Stimulated activated CD8-positive, alpha-beta memory T cell treated with anti-CD3 and anti-CD28 coated beads, Interleukin-7, amount 100 ng/mL, for 24 hours (primary cell): ENCODE data around the gene FOLR3.
"Not testable (repeated sequence)": the region's sequence is repeated elsewhere in the genome, so short reads cannot be mapped to it uniquely, and the experiment has no call there.

Experiments used
- DNase-seq: peaks from one replicate; pipeline ENCODE4 v3.0.0-alpha.2; 2020; ENCODE audit warnings: low read depth

FOLR3 gene

DNA sequence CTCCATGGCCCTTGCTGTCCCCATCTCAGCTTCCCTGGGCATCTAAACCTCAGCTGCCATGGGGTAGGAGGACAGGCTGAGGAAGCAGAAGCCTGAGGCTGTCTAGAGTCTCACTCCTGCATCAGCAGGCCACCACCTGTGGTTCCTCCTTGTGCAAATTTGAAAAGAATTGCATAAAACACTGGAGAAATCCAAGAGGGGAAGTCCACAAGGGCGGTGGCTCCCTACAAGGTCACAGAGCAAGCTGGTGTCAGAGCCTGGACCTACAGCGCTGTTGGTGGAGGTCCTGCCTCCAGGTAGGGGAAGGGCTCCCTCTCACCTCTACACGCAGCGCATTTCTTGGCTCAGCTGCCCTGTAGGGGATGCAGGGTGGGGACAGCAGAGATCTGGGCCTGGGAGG lies at the start of gene FOLR3:
FOLR3 (plus strand) TSS at position 253 of the 400 bp plus-strand sequence. CDS start 228 bp downstream, outside the sequence.
- DNase-seq = not testable (repeated sequence)

GRCh38 chr11:72088076-72088808 lies 47.3 kb upstream of the FOLR3 start:
- no peak for DNase-seq

DNA sequence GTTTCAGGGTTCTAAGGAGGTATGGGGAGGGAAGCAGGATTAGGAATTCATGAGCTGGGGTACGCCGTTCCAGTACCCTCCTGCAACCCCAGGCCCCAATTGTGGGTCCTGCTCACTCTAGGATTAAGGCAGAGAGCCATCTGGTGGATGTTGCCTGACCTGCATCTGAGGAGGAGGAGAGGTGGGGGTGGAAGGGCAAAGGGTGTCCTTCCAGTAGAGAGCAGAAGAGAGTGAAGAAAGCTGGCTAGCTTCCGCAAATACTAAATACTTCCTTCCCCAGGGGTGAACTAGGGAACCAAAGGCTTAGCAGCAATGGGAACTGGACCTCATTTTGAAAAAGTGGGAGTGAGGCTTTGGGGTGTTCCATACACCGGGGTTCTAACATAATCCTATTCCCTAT lies 44.2 kb upstream of the FOLR3 start:
- peak; percentile 45 for DNase-seq

DNA sequence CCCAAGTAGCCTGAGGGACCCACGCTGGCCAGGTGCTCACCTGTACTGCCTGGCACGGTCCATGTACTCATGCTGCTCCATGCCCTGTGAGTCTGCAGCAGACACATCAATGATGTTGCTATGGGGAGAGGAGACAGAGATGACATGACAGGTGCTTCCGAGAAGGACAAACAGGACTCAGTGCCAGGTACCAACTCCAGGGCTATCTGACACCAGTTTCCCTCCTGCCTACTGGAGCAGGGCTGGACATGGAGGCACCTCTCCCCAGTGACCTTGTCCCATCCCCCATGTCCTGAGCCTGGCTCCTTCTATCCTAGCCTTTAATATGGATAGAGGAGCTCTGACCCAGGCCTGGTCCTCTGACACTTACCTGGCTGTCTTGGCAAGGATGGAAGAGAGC lies 36.8 kb upstream of the FOLR3 start:
- no peak for DNase-seq

GRCh38 chr11:72100009-72100408 lies 35.5 kb upstream of the FOLR3 start:
- no peak for DNase-seq

- no peak for DNase-seq
These were observed 35.1 kb upstream of the FOLR3 start for GRCh38 chr11:72100462-72100861.

DNA sequence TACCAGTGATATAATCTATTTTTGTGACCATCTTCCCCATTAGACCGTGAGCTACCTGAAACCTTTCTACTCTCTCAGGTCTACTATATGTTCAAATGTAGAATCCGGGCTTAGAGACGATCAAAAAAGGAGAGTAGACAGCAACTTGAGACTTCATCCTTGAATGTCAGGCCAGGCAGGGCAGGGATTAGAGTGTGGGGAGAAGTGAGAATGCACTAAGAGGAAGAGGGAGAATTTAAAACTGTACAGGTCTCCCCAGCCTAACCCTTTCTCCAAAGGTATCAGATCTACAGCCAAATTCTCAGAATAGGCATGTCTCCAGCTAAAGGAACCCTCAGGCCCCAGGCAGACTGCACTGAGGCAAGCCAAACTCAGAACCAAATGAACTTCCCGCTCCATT lies 33.4 kb upstream of the FOLR3 start:
- no peak for DNase-seq

DNA sequence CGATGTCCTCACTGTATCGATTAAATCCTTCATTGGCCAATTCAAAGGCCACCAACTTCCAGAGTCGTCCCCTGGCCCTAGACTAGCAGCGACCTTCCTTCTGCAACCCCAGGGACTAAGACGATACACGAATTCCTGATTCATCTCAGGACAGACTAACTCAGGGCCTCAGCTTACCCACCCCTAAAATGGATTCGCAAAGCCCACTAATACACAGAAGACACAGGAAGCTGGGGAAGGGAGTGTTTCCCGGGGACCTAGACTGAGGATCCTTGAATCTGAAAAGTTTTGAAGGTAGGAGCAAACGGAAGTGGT lies 32.9 kb upstream of the FOLR3 start:
- DNase-seq = no peak

- DNase-seq = peak; percentile 98
These were observed 32.4 kb upstream of the FOLR3 start, which contains the start of gene LAMTOR1 for GRCh38 chr11:72102946-72103753. Gene LAMTOR1 (minus strand): TSS chr11:72103297. CDS start chr11:72103224, 73 bp downstream.

DNA sequence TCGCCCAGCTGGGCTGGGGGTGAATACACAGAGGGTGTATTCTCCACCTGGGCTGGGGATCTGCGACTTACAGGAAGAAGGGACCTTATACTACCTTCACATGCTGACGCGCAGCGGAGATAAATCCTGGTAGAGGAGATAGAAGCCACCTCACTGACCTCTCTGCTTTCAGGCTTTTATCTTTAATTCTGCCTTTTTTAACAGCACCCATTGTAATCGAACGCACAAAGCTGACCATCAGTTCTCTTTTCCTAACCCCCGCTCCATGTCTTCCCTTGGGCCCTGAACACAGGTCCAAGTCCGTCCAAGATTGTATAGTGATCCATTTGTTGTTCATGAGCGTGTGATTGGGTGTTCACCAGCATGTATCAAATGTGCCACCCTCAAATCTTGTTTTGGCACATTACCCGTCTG lies 31.8 kb upstream of the FOLR3 start:
- no peak for DNase-seq

GRCh38 chr11:72105888-72106287 lies 29.6 kb upstream of the FOLR3 start, which contains the start of gene TOMT:
Gene TOMT (plus strand): TSS chr11:72105924. CDS start chr11:72105952, 28 bp downstream.
- no peak for DNase-seq

- no peak for DNase-seq
These were observed 24.0 kb upstream of the FOLR3 start for GRCh38 chr11:72111300-72112142.

DNA sequence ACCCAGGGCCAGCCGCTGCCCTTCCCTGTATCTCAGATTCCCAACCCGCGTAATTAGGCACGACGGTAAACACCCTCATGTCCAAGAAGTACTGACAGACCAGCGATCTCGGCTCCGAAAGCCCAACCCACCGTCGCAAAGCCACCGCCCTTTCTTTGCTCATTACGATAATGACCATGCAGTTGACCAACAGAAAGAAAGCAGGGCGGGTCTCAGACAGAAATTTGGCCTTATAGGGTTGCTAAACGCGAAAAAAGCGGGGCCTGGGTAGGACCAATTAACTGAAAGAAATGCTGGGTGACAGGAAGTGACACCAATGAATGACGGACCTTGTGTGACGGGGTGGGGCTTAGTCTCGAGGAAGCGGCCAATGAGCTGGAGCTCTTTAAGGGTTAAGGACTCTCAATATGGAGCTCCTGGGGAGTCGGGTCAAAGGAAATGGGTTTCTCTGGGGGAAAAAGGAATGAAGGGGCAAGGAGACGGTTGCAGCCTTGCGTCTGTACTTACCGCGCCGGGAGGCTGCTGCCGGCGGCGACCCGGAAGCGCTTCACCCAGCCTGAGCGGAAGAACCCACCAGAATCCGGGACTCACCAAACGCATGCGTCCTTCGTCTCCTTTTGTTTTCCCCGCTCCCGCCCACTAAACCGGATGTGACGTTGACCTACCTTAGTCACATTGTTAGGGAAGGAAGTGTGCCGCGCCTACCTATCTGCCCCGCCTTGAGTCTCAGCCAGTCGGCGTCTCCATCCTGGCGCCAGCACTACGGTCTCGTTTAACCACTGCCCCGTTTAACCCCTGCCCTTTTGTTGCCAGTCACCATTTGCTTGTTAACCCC lies 23.2 kb upstream of the FOLR3 start, which contains the start of gene ANAPC15:
ANAPC15 (minus strand) TSS at position 553 of the 835 bp plus-strand sequence. CDS start 1,419 bp downstream, outside the sequence.
- DNase-seq = peak; percentile 98

DNA sequence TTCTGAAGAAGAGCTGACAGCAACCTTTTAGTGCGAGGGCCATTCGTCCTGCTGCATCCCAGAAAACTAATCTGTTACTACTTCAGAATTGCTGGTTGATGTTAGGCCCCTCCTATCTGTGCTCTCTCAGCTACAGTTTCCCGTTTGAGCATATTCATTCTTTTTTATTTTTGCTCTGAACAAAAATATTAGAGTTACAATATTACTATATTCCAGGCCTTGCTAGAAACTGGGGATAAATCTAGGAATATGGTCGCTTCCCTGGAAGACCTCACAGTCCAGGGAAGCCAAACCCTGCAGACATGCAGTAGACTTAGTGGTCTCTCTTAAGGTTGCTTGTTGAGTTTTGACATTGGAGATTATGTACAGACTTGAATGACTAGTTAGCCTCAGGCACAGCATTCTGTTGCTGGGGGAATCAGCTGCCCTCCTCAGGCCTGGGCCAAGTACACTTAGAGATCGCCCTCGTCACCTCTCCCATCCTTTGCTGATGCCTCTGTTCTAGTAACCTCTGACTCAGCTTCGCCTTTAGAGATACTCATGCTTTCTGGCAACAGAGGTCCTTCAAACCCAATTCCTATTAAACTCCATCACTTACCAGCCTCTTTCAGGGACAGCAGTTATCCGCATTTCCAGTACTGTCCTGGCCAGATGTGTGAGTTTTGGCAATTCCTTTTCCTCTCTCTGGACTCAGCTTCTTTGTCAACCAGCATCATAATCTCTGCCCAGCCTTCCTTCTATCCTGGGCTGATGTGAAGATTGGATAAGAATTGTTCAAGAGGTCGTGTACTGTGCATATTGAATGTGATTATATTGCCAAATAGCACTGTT lies 22.3 kb upstream of the FOLR3 start:
- DNase-seq = no peak

- DNase-seq = no peak
These were observed 21.0 kb upstream of the FOLR3 start for GRCh38 chr11:72114570-72114969.

- DNase-seq = no peak
These were observed 19.3 kb upstream of the FOLR3 start for GRCh38 chr11:72116019-72116755.

GRCh38 chr11:72119198-72119597 lies 16.3 kb upstream of the FOLR3 start:
- no peak for DNase-seq

GRCh38 chr11:72120930-72121329 lies 14.6 kb upstream of the FOLR3 start:
- no peak for DNase-seq

GRCh38 chr11:72122607-72123006 lies 12.9 kb upstream of the FOLR3 start:
- DNase-seq = no peak
